ENCODE data around the gene KIF3C.

Gene KIF3C

GRCh38 chr2:25966531-25967270, 15.6 kb downstream of the KIF3C start:
- no peak overlapping the region for H3K4me3 ChIP-seq (ENCODE audit: low read depth, low read length)
- ChIA-PET CTCF (interaction anchor here (0.7 to 1.2 kb wide), 2 partner anchors 11 to 178 kb away, joined by 4 read pairs; no protein-coding TSS in a partner anchor), POLR2A (no interaction called here)
- H3K36me3 ChIP-seq (ENCODE audit: control insufficient read depth in 2 of 2, insufficient read depth in 1 of 2, low read length in 2 of 2) = peaks cover 0 to 4% of the 10 kb centered on the region in 2 experiments; a peak in 2 of 3 replicates
- no peaks in the 10 kb centered on the region for H3K4me1 ChIP-seq (ENCODE audit: control insufficient read depth, insufficient read depth, low read length)
- no peak for TF ChIP-seq ZNF175 (tag by site-specific recombination; IDR thresholded peaks at IDR 0.05)
- no peak for TF ChIP-seq ZNF626 (tag by site-specific recombination; IDR thresholded peaks at IDR 0.05)
- no peak for TF ChIP-seq GFI1B (tag by site-specific recombination; IDR thresholded peaks at IDR 0.05)
- no peak for TF ChIP-seq SETDB1 (IDR thresholded peaks at IDR 0.05; ENCODE audit: insufficient read length, low read length)
- no peak for TF ChIP-seq ZNF660 (tag by site-specific recombination; IDR thresholded peaks at IDR 0.05)
- no peak for TF ChIP-seq ZNF692 (tag by site-specific recombination; IDR thresholded peaks at IDR 0.05)
- no peak for TF ChIP-seq PATZ1 (tag by site-specific recombination; IDR thresholded peaks at IDR 0.05)
- TF ChIP-seq ZNF202 (tag by site-specific recombination; IDR thresholded peaks at IDR 0.05; ENCODE audit: borderline replicate concordance) = no peak
- TF ChIP-seq ZNF214 (tag by site-specific recombination; IDR thresholded peaks at IDR 0.05; ENCODE audit: borderline replicate concordance) = no peak
- 0 out of 2 replicates have a peak, but pooled peaks have one; percentile 13 for TF ChIP-seq ZNF394 (tag by site-specific recombination; IDR thresholded peaks at IDR 0.05; ENCODE audit: borderline replicate concordance)
- no peak for TF ChIP-seq ZNF521 (tag by site-specific recombination; IDR thresholded peaks at IDR 0.05)
- TF ChIP-seq FEZF1 (tag by site-specific recombination; IDR thresholded peaks at IDR 0.05) = peak; percentile 43
- TF ChIP-seq ZNF530 (tag by site-specific recombination; IDR thresholded peaks at IDR 0.05; ENCODE audit: low read depth) = no peak
- no peak for TF ChIP-seq SALL2 (tag by site-specific recombination; IDR thresholded peaks at IDR 0.05; ENCODE audit: borderline replicate concordance)
- TF ChIP-seq OVOL3 (tag by site-specific recombination; IDR thresholded peaks at IDR 0.05) = no peak
- TF ChIP-seq ZNF501 (tag by site-specific recombination; IDR thresholded peaks at IDR 0.05) = no peak
- no peak for TF ChIP-seq ZNF48 (tag by site-specific recombination; IDR thresholded peaks at IDR 0.05)
- TF ChIP-seq CTCF (tag by site-specific recombination; IDR thresholded peaks at IDR 0.05) = 0 out of 2 replicates have a peak, but pooled peaks have one; percentile 22
- TF ChIP-seq ZNF629 (tag by site-specific recombination; IDR thresholded peaks at IDR 0.05) = no peak
- no peak for TF ChIP-seq ZNF248 (tag by site-specific recombination; IDR thresholded peaks at IDR 0.05)
- H3K27ac ChIP-seq (ENCODE audit: extremely low read depth, low read depth, low read length) = no peak overlapping the region
- H3K9me3 ChIP-seq (ENCODE audit: control insufficient read depth, insufficient read depth, low read depth, low read length) = no peaks in the 10 kb centered on the region

GRCh38 chr2:25964891-25965290, 17.4 kb downstream of the KIF3C start:
- Histone ChIP-seq H3K4me1 (ENCODE audit: control insufficient read depth, insufficient read depth, low read length) (no peaks in the 10 kb centered on the region), H3K27ac (ENCODE audit: extremely low read depth, low read depth, low read length) (no peak overlapping the region), H3K4me3 (ENCODE audit: low read depth, low read length) (no peak overlapping the region), H3K9me3 (ENCODE audit: control insufficient read depth, insufficient read depth, low read depth, low read length) (no peaks in the 10 kb centered on the region), H3K36me3 (ENCODE audit: control insufficient read depth in 2 of 2, insufficient read depth in 1 of 2, low read length in 2 of 2) (peaks cover 0 to 4% of the 10 kb centered on the region in 2 experiments; a peak in 2 of 3 replicates)
- POLR2A ChIA-PET = no interaction called here
- CTCF ChIA-PET = interaction anchor here (1.1 to 1.2 kb wide), 2 partner anchors 14 to 27 kb away, joined by 4 to 6 read pairs; no protein-coding TSS in a partner anchor
- TF ChIP-seq ZNF843 (tag by site-specific recombination; IDR thresholded peaks at IDR 0.05) (no peak), ZNF610 (tag by site-specific recombination; IDR thresholded peaks at IDR 0.05; ENCODE audit: borderline replicate concordance) (no peak), ZNF791 (tag by site-specific recombination; IDR thresholded peaks at IDR 0.05) (no peak), PRDM2 (tag by site-specific recombination; IDR thresholded peaks at IDR 0.05; ENCODE audit: borderline replicate concordance) (no peak)

Data from HEK293 (cell line).